Neuron (in vitro differentiated cells): ENCODE measurements around the gene CENPH.
"Not testable (repeated sequence)": the region's sequence is repeated elsewhere in the genome, so short reads cannot be mapped to it uniquely, and the experiment has no call there.

ENCODE experiments used
- H2AFZ ChIP-seq: one replicate; pipeline ENCODE4 v1.6.1; 2013; ENCODE audit warnings: low read depth, mild to moderate bottlenecking, inconsistent platforms, low read length, moderate library complexity
- H3K27me3 ChIP-seq: one replicate; pipeline ENCODE4 v1.6.1; 2013; ENCODE audit warnings: low read length; ENCODE audit not compliant: insufficient read depth
- H3K36me3 ChIP-seq: one replicate; pipeline ENCODE4 v1.6.1; 2013; ENCODE audit warnings: low read length; ENCODE audit not compliant: insufficient read depth
- H3K4me1 ChIP-seq: one replicate; pipeline ENCODE4 v1.6.1; 2013; ENCODE audit warnings: low read length; ENCODE audit not compliant: insufficient read depth
- H3K4me3 ChIP-seq: 2 replicates; pipeline ENCODE4 v1.5.1; 2013; ENCODE audit warnings: mild to moderate bottlenecking, low read length, moderate library complexity
- H3K9me3 ChIP-seq: one replicate; pipeline ENCODE4 v1.6.1; 2013; ENCODE audit warnings: low read length

CENPH gene

DNA sequence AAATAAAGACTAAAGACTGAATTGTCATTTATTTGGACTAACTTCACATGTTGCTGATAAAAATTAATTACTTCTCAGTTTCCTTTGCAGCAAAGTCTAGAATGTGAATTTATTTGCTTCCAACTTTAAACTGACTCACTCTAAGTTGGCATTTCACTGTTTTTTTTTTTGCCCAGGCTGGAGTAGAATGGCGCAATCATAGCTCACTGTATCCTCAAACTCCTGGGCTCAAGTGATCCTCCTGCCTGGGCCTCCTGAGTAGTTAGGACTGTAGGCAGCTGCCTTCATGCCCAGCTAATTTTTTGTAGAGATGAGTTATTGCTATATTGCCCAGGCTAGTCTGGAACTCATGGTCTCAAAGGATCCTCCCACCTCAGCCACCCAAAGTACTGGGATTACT is 18.9 kb upstream of the CENPH start:
- Histone ChIP-seq H3K36me3 (peaks cover 66% of the 10 kb centered on the region), H3K4me1 (peaks cover 14% of the 10 kb centered on the region), H3K27me3 (no peaks in the 10 kb centered on the region), H3K4me3 (no peak overlapping the region), H3K9me3 (no peaks in the 10 kb centered on the region), H2AFZ (no peak overlapping the region)

GRCh38 chr5:69170969-69171368 is 18.4 kb upstream of the CENPH start:
- H3K4me3 ChIP-seq = no peak overlapping the region
- peaks cover 14% of the 10 kb centered on the region for H3K4me1 ChIP-seq
- H3K9me3 ChIP-seq = no peaks in the 10 kb centered on the region
- H3K27me3 ChIP-seq = no peaks in the 10 kb centered on the region
- peaks cover 69% of the 10 kb centered on the region for H3K36me3 ChIP-seq
- H2AFZ ChIP-seq = no peak overlapping the region

DNA sequence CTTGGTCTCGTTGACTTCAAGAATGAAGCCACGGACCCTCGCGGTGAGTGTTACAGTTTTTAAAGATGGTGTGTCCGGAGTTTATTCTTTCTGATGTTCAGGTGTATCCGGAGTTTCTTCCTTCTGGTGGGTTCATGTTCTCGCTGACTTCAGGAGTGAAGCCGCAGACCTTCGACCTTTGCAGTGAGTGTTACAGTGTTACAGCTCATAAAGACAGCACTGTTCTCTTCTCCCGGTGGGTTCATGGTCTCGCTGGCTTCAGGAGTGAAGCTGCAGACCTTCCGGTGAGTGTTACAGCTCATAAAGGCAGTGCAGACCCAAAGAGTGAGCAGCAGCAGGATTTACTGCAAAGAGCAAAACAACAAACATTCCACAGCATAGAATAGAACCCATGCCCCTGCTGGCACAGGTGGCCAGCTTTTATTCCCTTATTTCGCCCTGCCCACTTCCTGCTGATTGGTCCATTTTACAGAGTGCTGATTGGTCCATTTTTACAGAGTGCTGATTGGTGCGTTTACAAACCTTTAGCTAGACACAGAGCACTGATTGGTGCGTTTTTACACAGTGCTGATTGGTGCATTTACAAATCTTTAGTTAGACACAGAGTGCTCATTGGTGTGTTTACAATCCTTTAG is 7.6 kb upstream of the CENPH start:
- not testable (repeated sequence) for H2AFZ ChIP-seq, H3K36me3 ChIP-seq, H3K27me3 ChIP-seq, H3K9me3 ChIP-seq, H3K4me1 ChIP-seq, H3K4me3 ChIP-seq

DNA sequence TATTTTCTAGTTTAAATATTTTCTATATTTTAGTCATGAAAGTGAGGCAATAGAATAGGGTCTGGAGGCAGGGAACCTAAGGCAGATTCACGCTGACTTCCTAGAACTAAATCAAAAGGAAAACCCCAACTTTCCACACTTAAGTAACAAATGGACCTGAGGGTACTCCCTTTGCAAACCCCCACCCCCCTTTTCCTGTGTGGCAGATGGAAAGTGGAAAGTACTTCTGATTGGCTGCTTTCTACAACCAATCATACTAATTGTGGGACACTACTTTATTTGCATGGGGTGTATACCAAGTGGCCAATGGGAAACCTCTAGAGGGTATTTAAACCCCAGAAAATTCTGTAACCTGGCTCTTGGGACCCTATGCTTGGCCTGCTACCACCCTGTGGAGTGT is 4.8 kb upstream of the CENPH start:
- no peaks in the 10 kb centered on the region for H3K9me3 ChIP-seq
- H3K4me3 ChIP-seq = no peak overlapping the region
- H2AFZ ChIP-seq = no peak overlapping the region
- H3K4me1 ChIP-seq = peaks cover 4% of the 10 kb centered on the region
- peaks cover 3% of the 10 kb centered on the region for H3K36me3 ChIP-seq
- H3K27me3 ChIP-seq = no peaks in the 10 kb centered on the region

DNA sequence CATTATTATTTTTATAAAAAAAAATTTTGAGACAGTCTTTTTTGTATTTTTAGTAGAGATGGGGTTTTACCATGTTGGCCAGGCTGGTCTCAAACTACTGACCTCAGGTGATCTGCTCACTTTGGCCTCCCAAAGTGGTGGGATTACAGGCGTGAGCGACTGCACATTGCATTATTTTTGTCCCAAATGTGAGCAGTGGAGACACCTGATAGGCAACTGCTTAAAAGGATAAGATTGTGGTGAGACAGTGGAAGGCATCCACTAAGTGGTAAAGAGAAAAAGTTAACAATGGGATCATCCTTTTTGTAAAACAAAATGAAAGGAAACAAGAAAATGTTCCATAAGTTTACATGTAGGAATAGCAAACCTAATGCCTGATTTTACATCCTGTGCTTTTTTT is 2.0 kb upstream of the CENPH start:
- H3K4me1 ChIP-seq = peaks cover 8% of the 10 kb centered on the region
- H2AFZ ChIP-seq = no peak overlapping the region
- H3K4me3 ChIP-seq = no peak overlapping the region
- peaks cover 11% of the 10 kb centered on the region for H3K36me3 ChIP-seq
- H3K27me3 ChIP-seq = no peaks in the 10 kb centered on the region
- H3K9me3 ChIP-seq = no peaks in the 10 kb centered on the region

DNA sequence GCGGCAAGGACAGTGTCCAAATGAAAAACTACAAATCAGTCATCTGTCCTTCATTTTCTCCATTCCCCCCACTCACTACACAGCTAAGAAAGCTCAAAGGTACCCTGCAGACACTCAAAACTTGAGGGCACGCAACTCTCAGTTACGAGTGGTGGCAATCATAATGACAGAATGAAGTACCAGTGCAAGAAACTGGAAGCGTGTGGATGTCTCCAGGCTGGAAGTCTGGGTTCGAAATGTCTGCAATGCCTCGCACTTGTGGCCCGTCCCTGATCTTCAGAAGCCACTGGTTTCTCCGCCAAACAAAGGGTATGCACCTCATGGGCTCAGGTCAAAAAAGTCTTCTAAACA is 597 bp upstream of the CENPH start:
- no peaks in the 10 kb centered on the region for H3K27me3 ChIP-seq
- peak overlapping the region; percentile 79 for H2AFZ ChIP-seq
- H3K36me3 ChIP-seq = peaks cover 18% of the 10 kb centered on the region
- H3K4me1 ChIP-seq = peaks cover 8% of the 10 kb centered on the region
- peak overlapping the region; percentile 87 for H3K4me3 ChIP-seq
- no peaks in the 10 kb centered on the region for H3K9me3 ChIP-seq

DNA sequence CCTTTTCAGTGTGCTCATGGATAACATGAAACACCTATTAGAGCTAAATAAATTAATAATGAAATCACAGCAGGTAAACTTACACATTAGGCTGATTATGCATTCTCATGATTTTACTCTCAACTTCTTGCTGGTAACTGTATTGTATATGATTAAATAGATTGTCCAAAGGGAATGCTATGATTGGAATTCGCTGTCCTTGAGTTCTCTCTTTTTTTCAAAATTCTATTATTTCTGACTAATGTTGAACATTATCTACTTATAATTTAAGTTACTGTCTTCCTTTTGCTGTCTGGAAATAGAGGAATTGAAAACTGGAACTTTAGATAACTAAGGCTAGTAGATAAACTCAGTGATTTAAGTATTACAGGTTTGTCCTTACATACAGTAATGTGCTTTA is 13.1 kb downstream of the CENPH start:
- Histone ChIP-seq H3K36me3 (peaks cover 55% of the 10 kb centered on the region), H3K27me3 (no peaks in the 10 kb centered on the region), H2AFZ (no peak overlapping the region), H3K9me3 (no peaks in the 10 kb centered on the region), H3K4me3 (no peak overlapping the region), H3K4me1 (no peaks in the 10 kb centered on the region)

DNA sequence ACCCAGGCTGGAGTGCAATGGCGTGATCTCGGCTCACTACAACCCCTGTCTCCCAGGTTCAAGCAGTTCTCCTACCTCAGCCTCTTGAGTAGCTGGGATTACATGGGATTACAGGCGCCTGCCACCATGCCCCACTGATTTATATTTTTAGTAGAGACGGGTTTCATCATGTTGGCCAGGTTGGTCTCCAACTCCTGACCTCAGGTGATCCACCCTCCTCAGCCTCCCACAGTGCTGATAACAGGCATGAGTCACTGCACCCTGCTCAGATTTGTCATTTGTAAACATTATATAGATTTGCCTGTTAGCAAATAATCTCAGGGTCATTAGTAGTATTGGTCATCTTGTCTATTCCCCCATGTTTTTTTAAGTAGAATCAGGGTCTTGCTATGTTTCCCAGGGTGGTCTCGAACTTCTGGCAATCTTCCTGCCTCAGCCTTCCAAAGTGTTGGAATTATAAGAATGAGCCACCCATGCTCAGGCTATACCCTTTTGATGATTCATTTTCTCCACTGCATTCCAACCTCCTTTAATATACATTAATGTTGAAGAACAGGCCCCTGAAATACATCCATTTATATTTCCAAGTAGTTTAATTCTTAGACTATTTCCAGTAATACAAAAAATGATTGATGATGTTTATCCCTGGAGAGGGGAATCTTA is 17.3 kb downstream of the CENPH start:
- Histone ChIP-seq H3K9me3 (no peaks in the 10 kb centered on the region), H3K4me3 (no peak overlapping the region), H3K4me1 (no peaks in the 10 kb centered on the region), H3K27me3 (no peaks in the 10 kb centered on the region), H2AFZ (no peak overlapping the region), H3K36me3 (peaks cover 55% of the 10 kb centered on the region)

- Histone ChIP-seq H3K4me1 (no peaks in the 10 kb centered on the region), H3K36me3 (peaks cover 37% of the 10 kb centered on the region), H3K4me3 (no peak overlapping the region), H3K9me3 (no peaks in the 10 kb centered on the region), H3K27me3 (no peaks in the 10 kb centered on the region), H2AFZ (no peak overlapping the region)
Observed at GRCh38 chr5:69209602-69210001, 20.2 kb downstream of the CENPH start.

GRCh38 chr5:69211200-69211599 is 21.8 kb downstream of the CENPH start:
- H3K4me3 ChIP-seq = no peak overlapping the region
- H3K36me3 ChIP-seq = peaks cover 37% of the 10 kb centered on the region
- H3K9me3 ChIP-seq = no peaks in the 10 kb centered on the region

GRCh38 chr5:69212022-69212421 is 22.6 kb downstream of the CENPH start:
- no peaks in the 10 kb centered on the region for H3K9me3 ChIP-seq
- no peak overlapping the region for H3K4me3 ChIP-seq
- H3K27me3 ChIP-seq = no peaks in the 10 kb centered on the region
- peaks cover 32% of the 10 kb centered on the region for H3K36me3 ChIP-seq
- H2AFZ ChIP-seq = no peak overlapping the region
- H3K4me1 ChIP-seq = peaks cover under 1% of the 10 kb centered on the region

More at GRCh38 chr5:69211200-69211599, 21.8 kb downstream of the CENPH start:
- Histone ChIP-seq H3K4me1 (no peaks in the 10 kb centered on the region), H3K27me3 (no peaks in the 10 kb centered on the region), H2AFZ (no peak overlapping the region)

GRCh38 chr5:69213513-69214215 is 24.3 kb downstream of the CENPH start:
- Histone ChIP-seq H3K27me3 (no peaks in the 10 kb centered on the region), H3K9me3 (no peaks in the 10 kb centered on the region), H2AFZ (no peak overlapping the region), H3K4me3 (no peak overlapping the region), H3K4me1 (peaks cover 6% of the 10 kb centered on the region), H3K36me3 (peaks cover 26% of the 10 kb centered on the region)

GRCh38 chr5:69217151-69217511 is 27.7 kb downstream of the CENPH start:
- Histone ChIP-seq H3K4me3 (peak overlapping the region; percentile 62), H3K4me1 (peaks cover 11% of the 10 kb centered on the region), H3K27me3 (no peaks in the 10 kb centered on the region), H3K9me3 (no peaks in the 10 kb centered on the region), H3K36me3 (peaks cover 5% of the 10 kb centered on the region), H2AFZ (peak overlapping the region; percentile 68)
